Measurements from ENCODE around the gene UGCG.

Gene UGCG

GRCh38 chr9:111984086-111984802 is 87.6 kb downstream of the UGCG start:
- DNase-seq (ENCODE audit: low read depth): no peak

Data from stimulated activated CD8-positive, alpha-beta memory T cell treated with anti-CD3 and anti-CD28 coated beads, Interleukin-15, amount 100 ng/mL, for 24 hours (primary cell).